Skeletal muscle satellite cell (primary cell): Measurements from ENCODE around the gene TAP2.

Source experiments
- H3K27me3 ChIP-seq: 2 replicates; pipeline ENCODE4 v1.7.0; 2013; ENCODE audit warnings: low read length; ENCODE audit not compliant: control insufficient read depth, insufficient read depth
- H3K36me3 ChIP-seq: 2 replicates; pipeline ENCODE4 v1.7.0; 2013; ENCODE audit warnings: mild to moderate bottlenecking, control low read depth, low read length; ENCODE audit not compliant: insufficient read depth
- H3K4me1 ChIP-seq: 2 replicates; pipeline ENCODE4 v1.7.0; 2013; ENCODE audit warnings: low read length; ENCODE audit not compliant: control insufficient read depth, insufficient read depth
- H3K4me2 ChIP-seq: 2 replicates; pipeline ENCODE4 v1.7.0; 2013; ENCODE audit warnings: mild to moderate bottlenecking, low read length
- H3K4me3 ChIP-seq: 2 replicates; pipeline ENCODE4 v1.7.0; 2013; ENCODE audit warnings: low read length
- H3K9ac ChIP-seq: 2 replicates; pipeline ENCODE4 v1.7.0; 2013; ENCODE audit warnings: mild to moderate bottlenecking, low read depth, low read length, moderate library complexity
- H3K9me3 ChIP-seq: replicated peaks from 2 replicates; pipeline ENCODE4 v1.7.0; 2013; ENCODE audit warnings: mild to moderate bottlenecking, control low read depth, low read length

The TAP2 gene

DNA sequence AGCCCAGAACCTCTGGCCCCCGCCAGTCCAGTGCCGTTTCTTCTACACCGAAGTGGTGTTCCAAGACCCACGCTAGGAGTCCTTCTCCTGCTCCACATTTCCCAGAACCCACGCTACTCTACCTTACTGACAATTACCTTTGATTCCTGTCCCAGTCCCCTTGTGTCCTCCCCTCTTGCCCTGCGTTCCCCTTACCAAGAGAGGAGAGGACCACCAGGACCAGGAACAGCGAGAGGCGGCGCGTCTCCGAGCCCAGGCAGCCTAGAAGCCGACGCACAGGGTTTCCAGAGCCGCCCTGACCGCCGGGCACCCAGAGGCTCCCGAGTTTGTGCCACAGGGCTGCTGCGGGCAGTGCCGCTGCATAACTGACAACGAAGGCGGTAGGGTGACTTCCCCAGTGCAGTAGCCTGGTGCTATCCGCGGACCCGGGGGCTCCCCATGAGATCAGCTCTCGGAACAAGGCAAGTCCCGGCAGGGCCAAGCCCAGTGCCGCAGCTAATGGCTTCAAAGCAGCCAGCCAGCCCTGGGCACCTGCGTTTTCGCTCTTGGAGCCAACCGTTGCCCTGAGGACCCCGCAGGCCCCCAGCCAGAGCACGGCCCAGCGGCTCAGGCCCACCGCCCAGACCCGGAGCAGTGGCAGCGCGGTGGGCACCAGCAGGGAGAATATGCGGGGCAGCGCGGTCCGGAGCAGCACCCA is 14.5 kb upstream of the TAP2 start:
- H3K4me2 ChIP-seq = peak overlapping the region; percentile 94
- no peaks in the 10 kb centered on the region for H3K9me3 ChIP-seq
- H3K36me3 ChIP-seq = peaks cover 19% of the 10 kb centered on the region
- H3K9ac ChIP-seq = peak overlapping the region; percentile 78
- H3K4me3 ChIP-seq = peak overlapping the region; percentile 94
- peaks cover 15% of the 10 kb centered on the region for H3K4me1 ChIP-seq
- H3K27me3 ChIP-seq = peaks cover 14% of the 10 kb centered on the region

GRCh38 chr6:32852018-32852843 is 13.7 kb upstream of the TAP2 start:
- peak overlapping the region; percentile 94 for H3K4me3 ChIP-seq

DNA sequence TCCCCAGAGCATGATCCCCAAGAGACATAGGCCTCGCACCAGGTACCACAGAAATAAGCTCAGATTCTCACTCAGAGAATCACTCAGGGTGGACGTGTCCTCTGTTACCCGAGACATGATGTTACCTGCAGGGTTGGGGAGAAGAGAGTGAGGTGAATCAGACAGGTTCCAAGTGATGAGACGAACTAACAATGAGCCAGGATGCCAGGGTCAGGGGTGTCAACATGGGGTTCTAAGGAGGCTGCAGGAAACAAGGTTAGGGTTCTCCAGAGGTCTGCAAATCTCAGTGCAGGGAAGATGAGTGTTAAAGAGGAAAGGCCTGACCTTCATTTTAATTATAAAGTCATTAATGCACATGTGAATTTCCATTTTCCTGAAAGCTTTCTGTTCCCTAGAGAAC is 12.5 kb upstream of the TAP2 start:
- Histone ChIP-seq H3K36me3 (peaks cover 22% of the 10 kb centered on the region), H3K9ac (no peak overlapping the region), H3K9me3 (no peaks in the 10 kb centered on the region), H3K27me3 (peaks cover 9% of the 10 kb centered on the region), H3K4me1 (peaks cover 15% of the 10 kb centered on the region), H3K4me2 (no peak overlapping the region), H3K4me3 (no peak overlapping the region)

More at GRCh38 chr6:32852018-32852843, 13.7 kb upstream of the TAP2 start:
- H3K4me1 ChIP-seq = peaks cover 15% of the 10 kb centered on the region
- H3K27me3 ChIP-seq = peaks cover 11% of the 10 kb centered on the region
- H3K9ac ChIP-seq = peak overlapping the region; percentile 78
- peaks cover 19% of the 10 kb centered on the region for H3K36me3 ChIP-seq
- H3K4me2 ChIP-seq = peak overlapping the region; percentile 94
- H3K9me3 ChIP-seq = no peaks in the 10 kb centered on the region

DNA sequence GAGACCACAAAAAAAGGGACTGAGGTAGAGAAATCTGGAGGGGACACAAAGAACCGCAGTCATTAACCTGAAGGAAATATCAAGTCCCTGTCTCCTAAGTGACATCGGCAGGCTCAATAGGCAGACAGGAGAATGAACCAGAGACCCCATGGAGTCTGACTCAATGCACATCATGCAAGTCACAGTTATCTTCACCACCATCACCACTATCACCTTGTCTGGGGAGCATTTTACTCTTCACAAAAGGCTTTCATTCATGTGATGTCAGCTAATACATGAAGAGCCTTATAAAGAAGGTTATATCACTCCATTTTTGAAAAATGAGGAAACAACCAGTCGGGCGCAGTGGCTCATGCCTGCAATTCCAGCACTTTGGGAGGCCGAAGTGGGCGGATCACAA is 10.6 kb upstream of the TAP2 start:
- H3K4me2 ChIP-seq = no peak overlapping the region
- no peaks in the 10 kb centered on the region for H3K9me3 ChIP-seq
- H3K4me1 ChIP-seq = peaks cover 12% of the 10 kb centered on the region
- H3K9ac ChIP-seq = no peak overlapping the region
- H3K4me3 ChIP-seq = no peak overlapping the region
- H3K27me3 ChIP-seq = no peaks in the 10 kb centered on the region
- peaks cover 22% of the 10 kb centered on the region for H3K36me3 ChIP-seq

DNA sequence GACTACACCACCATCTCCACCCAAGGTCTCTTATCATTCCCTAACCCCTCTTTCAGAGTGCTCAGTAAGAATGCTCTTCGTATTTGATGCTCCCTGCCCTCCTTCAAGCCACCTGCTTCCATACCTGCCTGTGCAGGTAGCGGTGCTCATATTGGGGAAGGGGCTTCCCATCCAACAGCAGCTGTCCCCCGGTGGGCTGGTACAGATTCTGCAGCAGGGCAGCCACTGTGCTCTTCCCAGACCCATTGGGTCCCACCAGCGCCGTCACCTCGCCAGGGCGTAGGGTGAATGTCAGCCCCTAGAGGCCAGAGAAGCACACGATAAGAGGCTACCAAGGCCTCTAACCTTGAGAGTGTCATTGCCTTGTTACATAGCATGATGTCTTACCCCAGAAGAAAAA is 9.3 kb upstream of the TAP2 start:
- peaks cover 22% of the 10 kb centered on the region for H3K36me3 ChIP-seq
- H3K9ac ChIP-seq = no peak overlapping the region

GRCh38 chr6:32847004-32847403 is 8.5 kb upstream of the TAP2 start:
- peaks cover 22% of the 10 kb centered on the region for H3K36me3 ChIP-seq
- H3K9ac ChIP-seq = no peak overlapping the region
- H3K9me3 ChIP-seq = no peaks in the 10 kb centered on the region
- no peak overlapping the region for H3K4me2 ChIP-seq
- no peaks in the 10 kb centered on the region for H3K27me3 ChIP-seq
- H3K4me1 ChIP-seq = peaks cover 4% of the 10 kb centered on the region
- H3K4me3 ChIP-seq = no peak overlapping the region

More for the DNA sequence above, 9.3 kb upstream of the TAP2 start:
- Histone ChIP-seq H3K4me2 (no peak overlapping the region), H3K9me3 (no peaks in the 10 kb centered on the region), H3K27me3 (no peaks in the 10 kb centered on the region), H3K4me1 (peaks cover 12% of the 10 kb centered on the region), H3K4me3 (no peak overlapping the region)

GRCh38 chr6:32845384-32845884 is 6.9 kb upstream of the TAP2 start:
- no peak overlapping the region for H3K4me2 ChIP-seq
- no peaks in the 10 kb centered on the region for H3K27me3 ChIP-seq
- no peak overlapping the region for H3K9ac ChIP-seq
- H3K4me3 ChIP-seq = no peak overlapping the region
- H3K9me3 ChIP-seq = no peaks in the 10 kb centered on the region
- H3K4me1 ChIP-seq = peaks cover 2% of the 10 kb centered on the region
- H3K36me3 ChIP-seq = peaks cover 17% of the 10 kb centered on the region

DNA sequence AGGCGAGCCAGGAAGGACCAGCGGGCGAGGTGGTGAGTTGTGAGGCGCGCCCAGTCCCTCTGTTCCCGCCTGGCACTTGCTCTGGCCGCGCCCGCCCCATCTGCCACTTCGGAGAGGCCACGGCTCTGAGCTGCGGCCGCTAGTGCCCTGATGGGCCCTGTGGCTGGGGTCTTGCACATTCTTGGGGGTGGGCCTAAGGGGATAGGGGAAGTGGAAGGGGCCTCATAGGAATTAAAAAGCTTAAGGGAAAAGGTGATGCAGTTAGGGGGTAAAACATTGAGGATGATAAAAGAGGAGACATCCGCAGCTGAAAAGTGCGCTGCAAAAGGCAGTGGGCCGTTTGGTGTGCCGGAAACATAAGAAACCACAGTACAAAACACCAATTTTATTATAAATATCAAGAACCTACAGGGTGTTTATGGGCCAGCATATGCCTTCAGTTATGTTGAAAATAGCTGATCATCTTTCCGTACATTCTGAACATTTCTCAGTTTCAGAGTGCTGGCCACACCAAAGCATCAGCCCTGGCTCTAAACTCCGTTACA is 6.4 kb upstream of the TAP2 start:
- no peaks in the 10 kb centered on the region for H3K9me3 ChIP-seq
- peak overlapping the region; percentile 94 for H3K4me2 ChIP-seq
- H3K9ac ChIP-seq = peak overlapping the region; percentile 87
- H3K36me3 ChIP-seq = peaks cover 13% of the 10 kb centered on the region
- H3K4me1 ChIP-seq = peaks cover 2% of the 10 kb centered on the region
- H3K4me3 ChIP-seq = peak overlapping the region; percentile 93
- no peaks in the 10 kb centered on the region for H3K27me3 ChIP-seq

DNA sequence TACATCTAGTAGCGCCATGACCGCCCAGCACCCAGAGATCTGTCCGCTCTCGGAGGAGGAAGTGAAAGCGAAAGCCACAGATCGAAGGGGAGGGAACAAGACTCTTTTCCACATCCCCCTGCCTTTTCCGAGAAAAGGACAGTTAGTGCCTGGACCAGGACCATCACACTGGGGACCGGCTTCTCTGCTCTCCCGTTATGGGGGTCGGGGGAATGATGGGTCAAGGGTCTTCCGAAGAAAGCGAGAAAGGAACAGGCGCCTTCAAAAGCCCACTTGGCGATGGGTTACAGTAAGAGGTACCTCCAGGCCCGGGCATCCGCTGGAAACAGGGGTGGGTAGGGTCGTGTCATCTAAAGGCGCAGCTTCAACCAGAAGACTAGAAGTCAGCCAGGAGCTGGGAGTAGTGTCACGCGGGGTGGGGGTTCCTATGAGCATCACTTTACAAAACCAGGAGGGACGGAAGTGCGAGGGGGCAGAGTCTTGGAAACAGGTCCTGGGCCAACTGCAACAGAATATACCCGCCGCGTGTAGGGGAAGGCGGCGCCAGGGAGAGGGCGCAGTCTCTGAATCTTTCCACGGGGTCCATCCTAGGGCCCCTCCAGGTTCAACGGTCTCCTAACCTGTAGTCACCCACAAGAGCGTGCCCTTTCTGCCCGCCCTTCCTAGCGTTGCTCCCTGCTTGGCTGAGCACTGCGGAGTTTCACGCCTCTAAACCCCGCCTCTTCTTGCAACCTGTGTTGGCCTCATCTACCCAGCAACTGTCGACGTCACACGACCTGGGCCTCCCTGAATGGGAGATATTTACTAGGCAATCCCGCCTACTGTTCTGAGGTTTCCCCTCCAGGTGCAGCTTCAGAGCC is 5.7 kb upstream of the TAP2 start, which contains the start of gene PSMB8:
Gene PSMB8 (minus strand): TSS at position 69 of the 860 bp plus-strand sequence. CDS start 51 bp downstream, at position 18.
- Histone ChIP-seq H3K9ac (peak within 1 kb of the TSS; percentile 87), H3K27me3 (no peaks in the 10 kb centered on the region), H3K36me3 (peaks cover 13% of the 10 kb centered on the region), H3K4me1 (peaks cover 2% of the 10 kb centered on the region), H3K9me3 (no peaks in the 10 kb centered on the region), H3K4me2 (peak within 1 kb of the TSS; percentile 94), H3K4me3 (peak within 1 kb of the TSS; percentile 93)

- peak overlapping the region; percentile 87 for H3K9ac ChIP-seq
- H3K36me3 ChIP-seq = peaks cover 8% of the 10 kb centered on the region
- peak overlapping the region; percentile 94 for H3K4me2 ChIP-seq
- H3K4me1 ChIP-seq = peaks cover 2% of the 10 kb centered on the region
- H3K9me3 ChIP-seq = no peaks in the 10 kb centered on the region
- no peaks in the 10 kb centered on the region for H3K27me3 ChIP-seq
- peak overlapping the region; percentile 93 for H3K4me3 ChIP-seq
Observed at GRCh38 chr6:32843331-32843978, 4.9 kb upstream of the TAP2 start.
